GM21360 (cell line): ENCODE measurements around the gene CD8B2.
"Not testable (repeated sequence)": the region's sequence is repeated elsewhere in the genome, so short reads cannot be mapped to it uniquely, and the experiment has no call there.

Source experiments
- ATAC-seq: cut with Tn5 transposase; IDR thresholded peaks from one replicate; pipeline ENCODE4 v1.9.1; 2021; ENCODE audit warnings: mild to moderate bottlenecking, moderate library complexity; ENCODE audit not compliant: unreplicated experiment

CD8B2 gene

DNA sequence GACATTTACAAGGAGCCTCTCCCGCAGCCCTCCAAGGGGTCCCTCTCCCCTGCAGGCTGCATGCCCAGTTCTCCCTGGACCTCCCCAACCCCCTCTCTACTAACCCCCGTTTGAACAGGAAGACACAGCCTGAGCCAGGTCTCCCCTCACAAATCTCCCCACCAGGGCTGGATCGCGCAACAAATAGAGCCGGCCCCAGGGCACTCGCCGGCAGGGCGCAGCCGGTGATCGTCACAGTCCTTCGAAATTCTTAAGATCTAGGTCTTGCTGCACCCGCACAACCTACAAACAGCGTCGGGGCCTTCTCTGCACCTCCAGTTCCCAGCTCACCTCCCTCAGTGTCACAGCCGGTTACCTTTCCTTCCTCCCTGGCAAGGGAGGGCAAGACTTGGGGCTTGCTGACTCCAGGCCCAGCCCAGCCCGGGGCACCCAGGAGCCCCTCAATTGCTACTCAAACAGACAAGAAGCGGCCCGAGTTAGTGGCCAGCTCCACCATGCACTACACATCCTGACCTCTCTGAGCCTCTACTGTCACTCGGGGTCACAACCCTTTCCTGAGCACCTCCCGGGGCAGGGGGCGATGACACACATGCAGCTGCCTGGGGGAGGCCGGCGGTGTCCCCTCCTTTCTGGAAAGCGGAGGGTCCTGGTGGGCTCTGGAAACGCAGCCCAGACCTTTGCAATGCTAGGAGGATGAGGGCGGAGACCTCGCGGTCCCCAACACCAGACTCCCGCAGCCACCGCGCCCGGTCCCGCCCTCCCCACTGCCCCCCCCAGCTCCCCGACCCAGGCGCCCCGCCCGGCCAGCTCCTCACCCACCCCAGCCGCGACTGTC, at the start of gene CD8B2:
Gene CD8B2 (plus strand): TSS at position 814 of the 835 bp plus-strand sequence. CDS start 63 bp downstream, outside the sequence.
- not testable (repeated sequence) for ATAC-seq

DNA sequence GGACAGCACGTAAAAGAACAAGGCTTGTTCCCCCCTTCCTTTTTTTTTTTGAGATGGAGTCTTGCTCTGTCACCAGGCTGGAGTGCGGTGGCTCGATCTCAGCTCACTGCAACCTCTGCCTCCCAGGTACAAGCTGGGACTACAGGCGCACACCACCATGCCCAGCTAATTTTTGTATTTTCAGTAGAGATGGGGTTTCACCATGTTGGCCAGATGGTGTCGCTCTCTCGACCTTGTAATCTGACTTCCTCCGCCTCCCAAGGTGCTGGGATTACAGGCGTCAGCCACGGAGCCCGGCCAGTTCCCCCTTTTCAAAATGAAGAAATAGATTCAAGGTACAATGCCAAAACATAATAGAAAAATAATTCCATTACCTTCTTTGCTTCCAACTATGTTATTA, 25.3 kb upstream of the CD8B2 start:
- not testable (repeated sequence) for ATAC-seq

DNA sequence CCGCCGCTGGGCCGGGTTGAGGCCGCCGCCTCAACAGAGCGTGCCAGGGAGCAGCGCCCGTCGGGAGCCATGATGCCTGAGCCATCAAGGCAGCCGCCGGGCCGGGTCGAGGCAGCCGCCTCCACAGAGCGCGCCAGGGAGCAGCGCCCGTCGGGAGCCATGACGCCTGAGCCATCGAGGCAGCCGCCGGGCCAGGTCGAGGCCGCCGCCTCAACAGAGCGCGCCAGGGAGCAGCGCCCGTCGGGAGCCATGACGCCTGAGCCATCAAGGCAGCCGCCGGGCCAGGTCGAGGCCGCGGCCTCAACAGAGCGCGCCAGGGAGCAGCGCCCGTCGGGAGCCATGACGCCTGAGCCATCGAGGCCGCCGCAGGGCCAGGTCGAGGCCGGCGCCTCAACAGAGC, 19.6 kb upstream of the CD8B2 start:
- ATAC-seq = not testable (repeated sequence)

DNA sequence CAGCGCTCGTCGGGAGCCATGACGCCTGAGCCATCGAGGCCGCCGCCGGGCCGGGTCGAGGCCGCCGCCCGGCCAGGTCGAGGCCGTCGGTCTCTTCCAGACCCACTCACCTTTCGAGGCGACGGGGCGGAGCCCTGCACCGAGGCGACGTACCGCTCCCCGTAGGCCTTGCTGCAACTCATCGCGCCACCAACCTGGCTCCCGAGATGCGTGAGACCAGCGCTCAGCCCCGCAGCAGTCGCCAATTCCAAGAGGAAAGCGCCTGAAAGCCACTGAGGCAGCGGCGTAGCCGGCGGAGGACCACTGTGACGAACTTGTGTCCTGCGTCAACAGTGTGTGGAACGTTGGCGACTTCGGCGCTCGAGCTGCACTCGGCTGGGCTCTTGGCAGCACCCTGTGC, 19.1 kb upstream of the CD8B2 start, which contains the start of gene RGPD3:
Gene RGPD3 (minus strand): TSS at position 307 of the 400 bp plus-strand sequence. CDS start 125 bp downstream, at position 182.
- ATAC-seq = not testable (repeated sequence)

DNA sequence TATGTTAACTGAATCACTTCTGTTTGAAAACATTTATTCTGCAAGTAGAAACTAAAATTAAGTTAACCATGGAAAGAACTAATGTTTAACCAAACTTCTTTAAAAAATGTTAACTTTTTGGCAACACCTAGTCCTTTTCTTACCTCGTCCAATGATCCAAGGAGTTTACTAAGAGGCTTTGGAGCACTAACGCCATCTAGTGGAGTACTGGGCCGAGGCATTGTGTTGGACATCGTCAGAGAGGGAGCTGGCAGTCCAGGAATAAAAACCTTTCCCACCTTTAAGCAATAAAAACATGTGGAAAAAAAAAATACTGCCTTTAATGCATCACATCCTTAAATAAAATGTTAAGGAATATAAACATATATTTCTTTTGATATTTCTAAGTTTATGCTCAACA, 16.5 kb upstream of the CD8B2 start:
- ATAC-seq = not testable (repeated sequence)

DNA sequence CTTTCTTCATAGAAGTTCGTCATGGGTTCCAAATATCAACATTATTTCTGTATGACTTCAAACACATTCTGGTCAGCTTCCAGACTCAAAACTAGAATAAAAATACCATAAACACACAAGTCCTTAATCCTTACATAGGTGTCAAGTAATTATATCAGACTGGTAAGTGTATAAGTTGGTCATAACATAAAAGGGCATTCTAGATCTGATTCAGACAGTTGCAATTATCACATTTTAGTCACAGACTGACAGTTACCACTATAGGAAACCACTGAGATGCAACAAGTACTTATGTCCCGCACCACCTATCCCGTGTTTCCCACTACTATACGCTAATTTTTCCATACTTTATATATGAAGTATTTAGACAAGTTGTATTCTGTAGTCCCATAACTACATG, 9.5 kb upstream of the CD8B2 start:
- ATAC-seq = not testable (repeated sequence)

DNA sequence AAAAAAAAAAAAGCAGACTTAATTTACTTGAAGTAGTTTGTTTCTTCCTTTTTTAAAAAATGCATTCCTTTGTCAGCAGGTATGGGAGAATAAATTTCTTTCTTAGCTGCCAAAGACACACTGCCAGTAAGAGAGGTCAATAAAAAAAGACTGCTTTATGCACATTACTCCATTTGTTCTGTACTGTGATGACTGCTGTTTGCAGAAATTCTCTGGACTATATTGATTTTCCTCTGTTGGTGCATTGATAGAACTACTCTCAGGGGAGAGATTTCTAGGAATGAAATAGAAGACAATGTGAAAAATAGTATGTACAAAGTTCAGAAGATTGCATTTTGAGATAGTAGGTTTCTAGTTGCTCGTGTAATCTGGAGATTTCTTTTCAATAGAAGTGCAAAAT, 7.6 kb upstream of the CD8B2 start:
- ATAC-seq = not testable (repeated sequence)

DNA sequence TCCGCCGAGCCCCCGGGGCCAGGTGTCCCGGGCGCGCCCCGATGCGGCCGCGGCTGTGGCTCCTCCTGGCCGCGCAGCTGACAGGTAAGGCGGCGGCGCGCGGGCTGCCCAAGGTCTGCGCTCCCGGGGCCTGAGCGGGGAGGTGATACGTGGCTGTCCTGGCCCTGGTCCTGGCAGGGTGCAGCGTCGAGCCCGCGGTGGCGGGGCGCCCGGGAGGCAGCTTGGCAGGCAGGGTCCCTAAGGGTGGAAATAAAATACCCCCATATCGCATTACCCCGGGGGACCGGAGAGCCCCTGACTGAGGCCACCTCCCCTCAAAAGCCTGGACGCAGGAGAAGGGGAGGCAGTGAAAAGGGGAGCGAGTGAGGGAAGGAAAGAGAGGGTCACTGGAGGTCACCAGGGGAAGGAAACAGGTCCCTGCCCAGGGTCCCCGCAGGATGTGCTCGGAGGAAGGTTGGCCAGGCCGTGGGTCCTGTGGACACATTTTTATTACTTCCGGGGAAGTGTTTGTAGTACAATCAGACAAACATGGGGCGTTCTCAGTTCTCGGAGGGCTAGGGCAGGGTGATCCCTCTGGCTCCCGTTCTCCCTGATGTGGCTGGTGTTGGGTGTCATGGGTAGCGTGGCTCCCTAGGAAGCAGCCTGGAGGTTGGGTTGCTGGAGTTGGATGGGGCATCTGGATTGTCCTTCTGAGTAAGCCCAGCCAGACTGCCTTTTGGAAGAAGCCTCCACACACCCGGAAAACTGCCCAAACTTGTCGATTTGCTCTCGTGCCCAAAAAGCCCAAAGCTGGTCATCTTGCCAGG, 425 bp downstream of the CD8B2 start:
- ATAC-seq = not testable (repeated sequence)

DNA sequence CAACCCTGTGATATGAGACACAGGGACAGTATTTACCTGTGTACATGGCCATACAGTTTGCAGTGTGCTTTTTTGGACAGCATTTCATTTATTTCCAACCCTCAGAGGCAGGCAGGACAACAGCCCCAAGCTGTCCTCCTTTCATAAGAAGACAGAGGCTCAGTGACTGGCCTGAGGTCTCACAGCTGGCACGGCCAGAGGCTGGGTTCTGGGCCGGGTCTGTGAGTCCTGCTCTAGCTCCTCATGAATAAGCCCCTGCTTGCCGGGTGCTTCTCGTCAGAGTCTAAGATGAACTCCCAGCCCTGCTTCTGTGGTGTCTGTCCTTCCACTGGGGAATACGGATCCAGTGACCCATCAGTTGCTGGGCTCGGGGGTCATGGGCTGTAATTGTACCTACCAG, 2.5 kb downstream of the CD8B2 start:
- not testable (repeated sequence) for ATAC-seq

DNA sequence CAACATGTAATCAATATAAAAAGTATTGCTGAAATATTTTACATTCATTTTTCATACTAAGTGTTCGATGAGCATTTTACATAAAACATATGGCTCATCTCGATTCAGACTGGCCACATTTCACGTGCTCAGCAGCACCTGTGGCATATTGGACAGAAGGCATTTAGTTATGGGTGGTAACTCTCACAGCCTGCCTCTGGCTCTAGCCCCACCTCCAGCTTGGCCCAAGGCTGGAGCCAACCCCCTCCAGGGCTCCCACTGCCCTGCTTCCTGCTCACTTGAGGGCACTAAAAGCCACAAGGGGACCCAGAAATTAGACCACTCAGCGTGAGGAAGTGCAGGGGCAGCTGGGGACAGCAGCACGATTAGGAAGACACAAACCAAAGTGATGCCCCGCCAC, 5.2 kb downstream of the CD8B2 start:
- ATAC-seq = not testable (repeated sequence)

DNA sequence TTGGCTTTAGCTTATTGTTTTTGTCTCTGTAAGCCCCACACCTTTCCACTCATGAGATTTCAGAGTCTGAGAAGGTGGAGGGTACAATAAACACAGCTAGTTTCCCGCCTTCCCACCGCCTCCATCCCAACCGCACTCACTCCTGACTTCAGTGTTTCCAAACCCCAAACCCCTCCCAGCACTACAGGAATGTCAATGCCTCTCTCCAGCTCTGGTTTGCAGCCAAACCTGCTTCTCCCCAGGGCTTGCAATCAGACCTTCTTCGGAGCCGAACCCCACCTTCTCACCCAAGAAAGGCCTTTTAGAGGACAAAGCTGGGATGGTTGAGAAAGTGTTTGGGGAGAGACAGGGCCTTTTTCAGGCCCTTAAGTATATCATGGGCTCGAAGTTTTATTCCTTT, 5.7 kb downstream of the CD8B2 start:
- ATAC-seq = not testable (repeated sequence)

DNA sequence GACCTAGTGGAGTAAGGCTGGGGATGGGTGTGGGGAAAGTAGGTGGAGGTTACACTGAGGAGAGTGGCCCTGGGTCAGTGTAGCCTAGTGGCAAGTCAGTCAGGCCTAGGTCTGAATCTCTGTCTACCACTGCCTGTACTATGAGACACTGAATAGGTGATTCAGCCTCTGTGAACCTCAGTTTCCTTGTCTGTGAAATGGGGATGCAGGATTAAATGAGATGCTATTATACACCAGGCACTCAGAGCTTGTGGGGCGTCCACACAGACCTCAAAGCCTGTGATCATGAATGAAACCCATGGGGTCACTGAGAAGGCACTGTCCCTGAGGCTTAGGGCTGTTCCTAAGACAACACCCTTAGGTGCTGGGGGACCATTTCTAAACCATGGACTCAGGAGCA, 11.4 kb downstream of the CD8B2 start:
- not testable (repeated sequence) for ATAC-seq

DNA sequence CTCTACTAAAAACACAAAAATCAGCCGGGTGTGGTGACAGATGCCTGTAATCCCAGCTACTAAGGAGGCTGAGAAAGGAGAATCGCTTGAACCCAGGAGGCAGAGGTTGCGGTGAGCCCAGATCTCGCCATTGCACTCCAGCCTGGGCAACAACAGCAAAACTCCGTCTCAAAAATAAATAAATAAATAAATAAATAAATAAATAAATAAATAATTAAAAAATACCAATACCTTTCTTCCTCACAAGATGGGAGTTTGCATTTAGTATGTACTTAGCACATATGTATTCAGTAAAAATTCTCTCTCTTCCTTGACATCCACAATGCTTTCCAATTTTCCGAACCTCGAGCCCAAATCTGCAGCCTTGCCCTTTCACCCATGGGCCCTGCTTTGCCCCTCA, 13.2 kb downstream of the CD8B2 start:
- ATAC-seq = not testable (repeated sequence)

DNA sequence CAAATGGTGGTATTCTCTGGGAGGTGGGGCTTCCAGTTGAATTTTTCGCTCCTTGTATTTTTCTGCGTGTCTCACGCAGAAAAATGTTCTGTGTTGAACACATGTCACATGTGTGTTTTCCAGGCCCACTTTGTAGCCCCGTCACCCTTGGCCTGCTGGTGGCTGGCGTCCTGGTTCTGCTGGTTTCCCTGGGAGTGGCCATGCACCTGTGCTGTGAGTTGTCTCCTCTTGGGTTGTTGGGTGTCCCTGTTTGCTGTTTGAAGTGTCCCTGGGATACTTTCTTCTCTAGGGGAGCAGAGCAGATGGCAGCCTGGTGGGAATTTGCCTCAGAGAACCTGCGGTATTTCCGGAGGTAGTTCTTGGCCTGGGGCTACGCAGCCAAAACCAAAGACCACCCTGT, 15.2 kb downstream of the CD8B2 start:
- ATAC-seq = not testable (repeated sequence)

DNA sequence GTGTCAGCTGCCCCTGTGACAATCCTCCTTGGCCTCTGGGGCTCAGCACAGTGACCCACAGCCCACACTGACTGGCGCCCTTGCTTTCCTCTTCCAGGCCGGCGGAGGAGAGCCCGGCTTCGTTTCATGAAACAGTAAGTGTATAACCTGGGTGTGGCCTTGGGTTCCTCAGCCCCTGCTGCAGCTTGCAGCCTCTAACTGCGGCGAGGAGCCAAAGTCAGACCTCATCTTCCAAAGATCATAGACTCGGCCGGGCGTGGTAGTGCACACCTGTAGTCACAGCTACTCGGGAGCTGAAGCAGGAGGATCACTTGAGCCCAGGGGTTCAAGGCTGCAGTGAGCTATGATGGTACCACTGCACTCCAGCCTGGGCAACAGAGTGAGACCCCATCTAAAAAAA, 17.0 kb downstream of the CD8B2 start:
- ATAC-seq = not testable (repeated sequence)

DNA sequence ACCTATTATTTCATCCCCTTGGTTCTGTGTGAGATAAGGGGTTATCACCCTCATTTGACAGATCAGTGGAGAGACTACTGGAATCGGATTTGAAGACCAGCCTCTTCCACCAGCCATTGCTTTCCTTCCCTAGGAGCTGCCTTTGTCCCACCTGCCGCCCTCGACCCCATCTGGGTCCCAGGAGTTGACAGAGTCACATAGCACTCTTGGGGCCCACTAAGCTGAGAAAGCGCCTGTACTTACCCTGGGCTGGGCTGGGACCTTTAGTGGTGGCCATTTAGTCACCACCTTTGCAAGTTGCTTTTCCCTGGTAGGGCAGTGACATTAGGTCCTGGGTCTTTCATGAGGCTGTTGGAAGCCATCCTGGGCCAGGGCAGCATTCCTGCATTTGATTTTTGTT, 17.6 kb downstream of the CD8B2 start:
- ATAC-seq = not testable (repeated sequence)

DNA sequence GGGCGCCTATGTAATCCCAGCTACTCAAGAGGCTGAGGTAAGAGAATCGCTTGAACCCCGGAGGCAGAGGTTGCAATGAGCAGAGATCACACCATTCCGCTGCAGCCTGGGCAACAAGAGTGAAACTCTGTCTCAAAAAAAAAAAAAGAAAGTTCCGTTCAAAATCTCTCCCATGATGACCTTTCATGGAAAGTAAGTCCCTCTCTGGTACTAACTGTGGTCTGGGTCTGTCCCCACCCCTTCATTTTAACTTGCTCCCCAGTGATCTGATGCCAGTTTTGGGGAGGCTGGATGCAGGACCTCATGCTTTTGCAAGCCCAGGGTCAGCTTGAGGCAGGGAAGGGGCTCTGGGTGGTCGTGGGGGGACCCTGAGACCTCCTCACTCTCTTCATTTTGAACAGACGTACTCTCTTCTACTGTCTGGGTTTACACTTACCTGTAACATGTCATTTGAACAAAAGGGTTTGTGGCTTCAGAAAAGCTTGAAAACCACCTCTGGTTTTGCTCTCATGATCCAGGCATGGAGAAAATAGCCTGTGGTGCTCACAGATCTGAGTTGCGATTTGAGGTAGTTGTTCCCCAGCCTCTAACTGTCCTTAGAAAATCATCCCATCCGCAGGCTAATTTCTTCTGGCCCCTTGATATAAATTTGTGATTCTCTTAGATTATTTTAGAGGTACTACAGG, 19.0 kb downstream of the CD8B2 start:
- ATAC-seq = not testable (repeated sequence)

DNA sequence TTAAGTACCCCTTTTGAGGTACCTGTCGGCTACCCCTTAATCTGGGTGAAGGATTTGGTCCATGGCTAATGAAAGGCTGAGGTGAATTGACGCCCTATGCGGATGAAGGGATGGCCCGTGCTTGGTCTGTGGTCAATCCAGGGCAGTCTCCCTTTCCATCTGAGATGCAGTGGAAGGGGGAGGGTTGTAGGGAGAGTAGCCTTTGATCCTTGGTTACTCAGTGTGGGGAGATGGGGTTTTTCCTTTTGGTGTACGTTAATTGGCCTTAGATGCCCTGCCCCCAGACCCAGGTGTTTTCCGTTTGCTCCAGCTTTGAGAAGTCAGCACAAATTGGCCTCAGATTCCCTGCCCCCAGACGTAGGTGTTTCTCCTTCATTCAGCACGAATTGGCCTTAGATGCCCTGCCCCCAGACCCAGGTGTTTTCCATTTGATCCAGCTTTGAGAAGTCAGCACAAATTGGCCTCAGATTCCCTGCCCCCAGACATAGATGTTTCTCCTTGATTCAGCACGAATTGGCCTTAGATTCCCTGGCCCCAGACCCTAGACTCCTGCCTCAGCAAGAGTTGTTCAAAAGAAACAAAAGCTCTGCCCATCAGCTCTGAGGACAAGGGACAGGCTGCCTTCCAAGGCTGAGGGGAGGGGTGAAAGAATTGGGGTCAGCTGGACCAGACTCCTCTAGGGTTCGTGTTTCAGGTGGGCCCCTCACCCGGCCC, 21.7 kb downstream of the CD8B2 start:
- not testable (repeated sequence) for ATAC-seq

DNA sequence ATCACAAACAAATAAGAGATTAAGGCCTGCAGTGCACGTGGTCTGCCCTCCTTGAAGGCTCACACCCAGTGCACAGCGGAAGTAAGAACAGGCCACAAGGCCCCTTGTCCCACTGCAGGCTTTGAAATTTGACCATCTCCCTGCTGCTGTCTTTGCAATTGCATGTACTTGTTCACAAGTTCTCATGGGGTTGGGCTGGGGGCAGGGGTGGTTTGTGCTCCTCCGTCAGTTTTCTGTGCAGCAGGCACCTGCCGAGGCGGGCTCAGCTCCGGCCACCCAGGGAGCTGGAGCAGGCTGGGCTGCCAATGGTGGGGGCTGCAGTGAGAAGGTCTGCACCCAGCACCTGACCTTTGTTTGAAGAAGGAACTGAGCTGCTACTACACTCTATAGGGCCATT, 22.2 kb downstream of the CD8B2 start:
- not testable (repeated sequence) for ATAC-seq

DNA sequence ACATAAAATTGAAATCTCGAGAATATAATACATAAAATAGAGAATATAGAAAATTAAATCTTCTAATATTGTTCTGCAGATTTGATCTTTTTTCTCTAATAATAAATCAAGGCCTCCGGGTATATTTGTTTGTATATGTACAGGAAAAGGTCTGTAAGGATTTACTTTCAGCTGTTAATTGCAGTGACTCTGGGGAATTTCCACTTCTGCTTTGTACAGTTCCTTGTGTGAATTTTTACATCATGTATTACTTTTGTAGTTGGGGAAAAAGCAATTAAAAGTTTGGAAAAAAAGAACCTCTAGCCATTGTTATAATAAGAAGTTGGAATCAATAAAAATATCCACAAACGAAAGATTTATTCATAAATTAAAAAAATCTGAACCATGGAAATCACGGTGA, 23.6 kb downstream of the CD8B2 start:
- ATAC-seq = not testable (repeated sequence)
